GM19467 (cell line): ENCODE results near the gene DPM2.

Experiments used
- ATAC-seq: cut with Tn5 transposase; IDR thresholded peaks from one replicate; pipeline ENCODE4 v1.9.1; 2021; ENCODE audit warnings: mild to moderate bottlenecking, moderate library complexity; ENCODE audit not compliant: unreplicated experiment

DPM2 gene

GRCh38 chr9:127958728-127959127 is 21.1 kb upstream of the DPM2 start:
- ATAC-seq: no peak

- ATAC-seq: no peak
Observed at GRCh38 chr9:127955294-127956015, 17.8 kb upstream of the DPM2 start.

- no peak for ATAC-seq
Observed at GRCh38 chr9:127954831-127955293, 17.2 kb upstream of the DPM2 start.

- no peak for ATAC-seq
Observed at GRCh38 chr9:127953768-127954505, 16.3 kb upstream of the DPM2 start.

GRCh38 chr9:127953154-127953553 is 15.5 kb upstream of the DPM2 start:
- no peak for ATAC-seq

- no peak for ATAC-seq
Observed at GRCh38 chr9:127950513-127951289, 13.0 kb upstream of the DPM2 start.

GRCh38 chr9:127949827-127950512 is 12.3 kb upstream of the DPM2 start:
- no peak for ATAC-seq

GRCh38 chr9:127947841-127948710 is 10.4 kb upstream of the DPM2 start:
- no peak for ATAC-seq

GRCh38 chr9:127946728-127947127 is 9.1 kb upstream of the DPM2 start:
- no peak for ATAC-seq

- no peak for ATAC-seq
Observed at GRCh38 chr9:127945942-127946341, 8.3 kb upstream of the DPM2 start.

- no peak for ATAC-seq
Observed at GRCh38 chr9:127945338-127945737, 7.7 kb upstream of the DPM2 start.

- no peak for ATAC-seq
Observed at GRCh38 chr9:127944586-127945218, 7.0 kb upstream of the DPM2 start.

- no peak for ATAC-seq
Observed at GRCh38 chr9:127943731-127944144, 6.1 kb upstream of the DPM2 start.

- ATAC-seq: no peak
Observed at GRCh38 chr9:127943011-127943662, 5.5 kb upstream of the DPM2 start.

GRCh38 chr9:127942216-127943010 is 4.8 kb upstream of the DPM2 start:
- no peak for ATAC-seq

- ATAC-seq: no peak
Observed at GRCh38 chr9:127941961-127942215, 4.2 kb upstream of the DPM2 start.

- ATAC-seq: no peak
Observed at GRCh38 chr9:127941062-127941960, 3.7 kb upstream of the DPM2 start.

- no peak for ATAC-seq
Observed at GRCh38 chr9:127940593-127940992, 2.9 kb upstream of the DPM2 start.
